Activated CD4-positive, alpha-beta T cell treated with anti-CD3 and anti-CD28 coated beads for 4 hours (primary cell): Measurements from ENCODE around the gene NAGPA.
"Not testable (repeated sequence)": the region's sequence is repeated elsewhere in the genome, so short reads cannot be mapped to it uniquely, and the experiment has no call there.

ENCODE experiments used
- DNase-seq, 2 donors: peaks; one replicate each; pipeline ENCODE4 v3.0.0-alpha.2; 2020

Gene NAGPA, protein sequence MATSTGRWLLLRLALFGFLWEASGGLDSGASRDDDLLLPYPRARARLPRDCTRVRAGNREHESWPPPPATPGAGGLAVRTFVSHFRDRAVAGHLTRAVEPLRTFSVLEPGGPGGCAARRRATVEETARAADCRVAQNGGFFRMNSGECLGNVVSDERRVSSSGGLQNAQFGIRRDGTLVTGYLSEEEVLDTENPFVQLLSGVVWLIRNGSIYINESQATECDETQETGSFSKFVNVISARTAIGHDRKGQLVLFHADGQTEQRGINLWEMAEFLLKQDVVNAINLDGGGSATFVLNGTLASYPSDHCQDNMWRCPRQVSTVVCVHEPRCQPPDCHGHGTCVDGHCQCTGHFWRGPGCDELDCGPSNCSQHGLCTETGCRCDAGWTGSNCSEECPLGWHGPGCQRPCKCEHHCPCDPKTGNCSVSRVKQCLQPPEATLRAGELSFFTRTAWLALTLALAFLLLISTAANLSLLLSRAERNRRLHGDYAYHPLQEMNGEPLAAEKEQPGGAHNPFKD

DNA sequence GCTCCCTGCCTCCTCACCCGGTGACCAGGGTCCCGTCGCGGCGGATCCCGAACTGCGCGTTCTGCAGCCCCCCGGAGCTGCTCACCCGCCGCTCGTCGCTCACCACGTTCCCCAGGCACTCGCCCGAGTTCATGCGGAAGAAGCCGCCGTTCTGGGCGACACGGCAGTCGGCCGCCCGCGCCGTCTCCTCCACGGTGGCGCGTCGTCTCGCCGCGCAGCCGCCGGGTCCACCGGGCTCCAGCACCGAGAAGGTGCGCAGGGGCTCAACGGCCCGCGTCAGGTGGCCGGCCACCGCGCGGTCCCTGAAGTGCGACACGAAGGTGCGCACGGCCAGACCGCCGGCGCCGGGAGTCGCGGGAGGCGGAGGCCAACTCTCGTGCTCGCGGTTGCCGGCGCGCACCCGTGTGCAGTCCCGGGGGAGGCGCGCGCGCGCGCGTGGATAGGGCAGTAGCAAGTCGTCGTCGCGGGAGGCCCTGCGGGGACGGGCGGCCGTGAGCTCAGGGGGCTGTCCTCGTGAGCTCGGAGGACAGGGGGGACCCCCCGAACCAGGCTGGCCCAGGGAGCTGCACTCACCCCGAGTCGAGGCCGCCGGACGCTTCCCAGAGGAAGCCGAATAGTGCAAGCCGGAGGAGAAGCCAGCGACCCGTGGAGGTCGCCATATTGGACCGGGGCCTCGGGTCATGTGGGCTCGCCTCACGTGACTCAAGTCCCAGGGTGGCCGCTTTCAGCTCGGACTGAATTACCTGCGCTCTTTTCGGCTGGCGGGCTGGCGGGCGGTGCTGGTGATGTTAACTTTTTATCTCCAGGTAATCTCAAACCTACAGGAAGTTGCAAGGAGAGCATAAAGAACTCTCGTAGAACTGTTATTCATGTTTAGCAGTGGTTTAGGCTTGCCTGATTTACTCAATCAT, at the start of gene NAGPA:
Gene NAGPA, minus strand, starts transcription at position 680 of the 911 bp plus-strand sequence. Its CDS starts 21 bp downstream, at position 659.
- DNase-seq: peak; percentile 79 to 83

DNA sequence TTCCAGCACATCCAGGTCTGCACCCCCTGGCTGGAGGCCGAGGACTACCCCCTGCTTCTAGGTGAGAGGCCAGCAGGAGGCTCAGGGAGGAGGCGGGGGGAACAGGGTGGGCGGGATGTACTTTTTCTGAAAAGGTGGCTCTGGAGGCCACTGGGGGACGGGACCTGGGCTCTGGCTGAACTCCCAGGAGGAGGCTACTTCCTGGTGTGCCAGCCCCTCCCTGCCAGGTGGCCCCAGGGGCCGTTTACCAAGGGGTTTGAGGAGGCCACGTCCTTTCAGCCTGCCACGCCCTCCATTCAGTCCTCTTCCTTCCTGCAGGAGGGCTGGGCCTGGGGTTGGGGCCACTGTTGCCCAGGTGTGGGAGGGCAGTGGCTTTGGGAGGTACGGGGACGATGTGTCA, 47.3 kb upstream of the NAGPA start:
- DNase-seq: not testable (repeated sequence)

GRCh38 chr16:5080461-5080860, 46.7 kb upstream of the NAGPA start:
- not testable (repeated sequence) for DNase-seq

GRCh38 chr16:5078626-5079025, 44.9 kb upstream of the NAGPA start:
- no peak for DNase-seq

GRCh38 chr16:5077304-5077703, 43.6 kb upstream of the NAGPA start:
- DNase-seq: no peak

DNA sequence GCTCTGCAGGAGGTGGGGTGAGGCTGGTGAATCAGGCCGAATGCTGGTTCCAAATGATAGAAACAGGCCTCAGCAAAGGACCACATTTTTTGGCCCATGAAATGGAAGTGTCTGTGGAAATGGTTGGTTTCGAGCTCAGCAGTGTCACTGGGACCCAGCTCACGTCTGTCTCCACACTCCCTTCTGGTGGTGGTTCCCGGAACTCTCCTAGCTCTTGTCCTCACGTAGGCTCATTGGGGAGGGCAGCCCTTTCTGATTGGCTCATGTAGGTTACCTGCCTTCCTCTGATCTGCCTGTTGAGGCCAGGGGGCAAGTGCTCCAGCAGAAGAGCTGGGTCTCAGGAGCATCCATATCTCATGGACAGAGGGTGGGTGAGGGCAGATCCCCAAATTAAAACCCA, 41.9 kb upstream of the NAGPA start:
- no peak for DNase-seq

DNA sequence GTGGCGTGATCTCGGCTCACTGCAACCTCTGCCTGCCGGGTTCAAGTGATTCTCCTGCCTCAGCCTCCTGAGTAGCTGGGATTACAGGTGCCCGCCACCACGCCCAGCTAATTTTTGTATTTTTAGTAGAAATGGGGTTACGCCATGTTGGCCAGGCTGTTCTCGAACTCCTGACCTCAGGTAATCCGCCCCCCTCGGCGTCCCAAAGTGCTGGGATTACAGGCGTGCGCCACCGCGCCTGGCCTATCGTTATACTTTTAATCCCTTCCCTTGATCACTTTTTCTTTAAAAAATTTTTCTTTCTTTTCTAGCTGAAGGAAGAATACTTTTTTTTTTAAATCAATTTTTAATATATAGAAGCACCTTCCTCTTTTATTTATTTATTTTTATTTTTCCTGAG, 40.0 kb upstream of the NAGPA start:
- not testable (repeated sequence) for DNase-seq

GRCh38 chr16:5073279-5073629, 39.5 kb upstream of the NAGPA start:
- DNase-seq: no peak

- DNase-seq: no peak
These were observed 38.9 kb upstream of the NAGPA start for GRCh38 chr16:5072334-5073278.

GRCh38 chr16:5071681-5072333, 38.1 kb upstream of the NAGPA start, which contains the start of gene ALG1:
TSS of gene ALG1 (plus strand) at chr16:5071843. CDS start at chr16:5071850, 7 bp downstream.
- peak; percentile 86 to 88 for DNase-seq

- DNase-seq: no peak
These were observed 37.6 kb upstream of the NAGPA start for GRCh38 chr16:5071341-5071680.

- DNase-seq: no peak
These were observed 36.9 kb upstream of the NAGPA start for GRCh38 chr16:5070431-5071186.

DNA sequence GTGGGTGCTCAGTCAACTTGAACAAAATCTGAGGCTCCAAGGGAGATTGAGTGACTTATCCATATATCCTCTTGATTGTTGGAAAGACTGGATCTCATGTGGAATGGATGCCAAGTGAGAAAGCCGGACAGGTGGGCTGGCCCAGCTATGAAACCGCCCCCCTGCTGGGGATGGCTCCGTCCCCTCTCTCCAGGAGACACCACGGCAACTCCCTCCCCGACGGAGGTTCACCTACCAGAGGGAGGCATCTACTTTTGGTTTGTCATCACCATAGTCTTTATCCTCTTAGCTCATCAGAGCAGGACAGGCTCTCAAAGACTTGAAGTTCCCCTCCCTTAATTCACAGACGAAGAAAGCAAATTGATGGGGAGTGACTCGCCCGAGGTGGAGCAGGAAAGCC, 36.1 kb upstream of the NAGPA start:
- no peak for DNase-seq

DNA sequence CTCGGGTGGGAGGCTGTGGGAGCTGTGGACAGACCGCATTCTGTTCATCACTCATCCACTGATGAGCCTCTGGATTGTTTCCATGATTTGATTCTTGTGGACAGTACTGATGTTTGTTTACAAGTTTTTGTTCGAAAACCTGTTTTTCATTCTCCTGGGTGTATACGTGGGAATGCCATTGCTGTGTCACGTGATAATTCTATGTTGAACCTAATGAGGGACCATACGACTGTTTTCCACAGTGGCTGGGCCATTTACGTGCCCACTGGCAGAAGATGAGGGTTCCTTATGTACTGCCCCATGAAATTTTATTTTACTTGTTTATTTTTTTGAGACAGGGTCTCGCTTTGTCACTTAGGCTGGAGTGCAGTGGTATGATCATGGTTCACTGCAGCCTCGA, 35.3 kb upstream of the NAGPA start:
- no peak for DNase-seq

- DNase-seq: no peak
These were observed 32.8 kb upstream of the NAGPA start for GRCh38 chr16:5066511-5066910.

DNA sequence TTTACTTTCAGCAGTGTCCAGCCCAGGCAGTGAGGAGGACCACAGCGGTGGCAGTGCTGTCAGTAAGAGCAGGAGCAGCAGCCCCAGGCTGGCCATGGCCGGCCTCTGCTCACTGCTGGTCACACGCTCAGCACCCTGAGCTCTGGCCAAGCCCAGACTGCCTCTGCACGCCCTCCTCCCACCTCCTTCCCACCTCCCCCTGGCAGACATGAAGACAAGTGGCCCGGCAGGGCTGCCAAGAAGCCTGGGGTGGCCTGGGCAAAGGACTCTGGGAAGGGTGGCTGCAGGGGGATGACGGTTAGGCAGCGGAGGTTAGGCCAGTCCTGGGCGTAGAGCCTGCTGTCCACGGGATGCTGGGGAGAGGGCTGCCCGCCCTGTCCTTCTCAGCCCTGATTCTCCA, 32.1 kb upstream of the NAGPA start, which contains the start of gene C16orf89:
Gene C16orf89, minus strand, starts transcription at position 144 of the 400 bp plus-strand sequence. Its CDS starts 48 bp downstream, at position 96.
- no peak for DNase-seq

DNA sequence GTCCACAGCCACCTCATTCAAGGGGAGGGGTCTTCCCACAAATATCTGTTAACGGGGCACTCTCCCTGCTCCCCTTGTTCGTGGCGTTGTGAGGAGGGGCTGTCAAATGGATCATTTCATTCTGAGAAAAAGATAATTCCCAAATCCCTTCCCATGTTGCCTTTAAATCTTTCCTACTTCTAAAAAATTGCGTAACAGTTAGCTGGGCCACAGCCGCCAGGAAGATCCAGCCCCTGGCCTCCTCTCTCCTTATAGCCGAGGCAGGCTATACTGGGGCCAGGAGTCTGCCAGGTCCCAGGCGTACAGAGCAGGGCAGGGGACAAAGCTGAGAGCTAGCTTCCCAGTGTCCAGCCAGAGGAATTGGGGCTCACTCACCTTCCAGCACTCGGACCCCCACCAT, 31.6 kb upstream of the NAGPA start:
- no peak for DNase-seq

- DNase-seq: no peak
These were observed 31.2 kb upstream of the NAGPA start for GRCh38 chr16:5064915-5065314.

DNA sequence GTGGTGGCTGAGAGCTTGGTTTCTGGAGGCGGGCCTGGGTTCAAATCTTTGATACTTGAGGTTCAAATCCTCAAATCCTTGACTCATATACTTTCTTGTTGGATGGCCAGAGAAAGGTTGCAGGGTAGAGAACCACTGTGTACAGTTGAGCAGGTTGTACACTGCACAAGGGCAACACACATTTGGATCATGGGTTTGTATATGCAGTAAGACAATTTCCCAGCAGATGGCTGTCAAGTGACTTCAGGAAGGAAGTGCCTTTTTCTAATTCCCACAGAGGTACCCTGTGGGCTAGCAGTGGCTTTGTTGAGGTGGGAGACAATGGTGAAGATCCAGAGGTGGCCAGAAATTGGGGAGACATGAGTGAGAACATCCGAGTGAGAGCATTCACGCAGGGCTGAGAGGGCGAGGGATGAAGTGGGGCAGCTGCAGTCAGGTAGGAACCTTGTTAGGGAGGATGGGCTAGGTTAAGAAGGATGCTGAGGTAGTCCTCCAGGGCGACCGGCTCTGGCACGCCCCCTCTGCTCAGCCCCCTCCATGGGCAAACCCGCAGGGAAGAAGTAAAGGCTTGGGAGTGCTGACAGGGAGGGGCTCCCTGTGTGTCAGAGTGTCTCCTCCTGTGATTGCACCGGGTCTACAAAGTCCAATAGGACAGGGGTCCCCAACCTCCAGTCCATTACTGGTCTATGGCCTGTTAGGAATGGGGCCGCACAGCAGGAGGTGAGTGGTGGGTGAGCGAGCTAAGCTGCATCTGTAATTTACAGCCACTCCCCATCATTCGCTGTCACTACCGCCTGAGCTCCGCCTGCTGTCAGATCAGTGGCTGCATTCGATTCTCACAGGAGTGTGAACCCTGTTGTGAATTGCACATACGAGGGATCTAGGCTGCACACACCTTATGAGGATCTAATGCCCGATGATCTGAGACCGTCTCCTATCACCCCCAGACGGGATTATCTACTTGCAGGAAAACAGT, 29.3 kb upstream of the NAGPA start:
- DNase-seq: no peak

DNA sequence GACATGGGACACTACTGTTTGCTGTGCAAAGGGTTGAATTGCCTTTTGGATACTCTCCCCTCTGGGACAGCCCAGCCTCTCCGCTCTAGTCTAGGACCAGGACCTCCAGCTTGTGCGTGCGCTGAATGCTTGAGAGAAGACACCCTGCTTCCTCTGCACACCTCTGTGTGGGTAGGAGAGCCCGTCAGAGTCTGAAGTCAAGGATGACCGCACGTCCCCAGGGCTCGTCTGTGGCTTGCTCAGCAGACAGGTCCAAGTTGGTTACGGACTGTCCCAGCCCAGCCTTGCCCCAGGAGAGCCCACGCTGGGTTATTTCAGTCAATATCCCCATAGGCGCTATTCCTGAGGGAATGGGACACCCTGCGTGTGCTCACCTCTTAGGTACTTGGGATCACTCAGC, 28.3 kb upstream of the NAGPA start:
- no peak for DNase-seq
